ENCODE results near the gene LY6G6D. TPM values are rescaled to one million over a fixed set of nuclear protein-coding genes. Genes with fewer than 3 reads are reported as not detected.

Gene LY6G6D
- total and polyA plus RNA-seq, 12 donors = not detected

GRCh38 chr6:31728767-31729514, 13.8 kb downstream of the LY6G6D start, which contains the start of gene DDAH2:
TSS of gene DDAH2 (minus strand) at chr6:31729299. CDS start at chr6:31729161, 138 bp downstream.
- H3K4me1 ChIP-seq = peaks cover 10 to 76% (median 46%) of the 10 kb centered on the region in 9 donors
- peak in 1 of 2 donors; percentile 32 for DNase-seq

GRCh38 chr6:31729515-31729978, 14.4 kb downstream of the LY6G6D start:
- Histone ChIP-seq H3K36me3 (peaks cover 0 to 80% (median 46%) of the 10 kb centered on the region in 9 donors), H3K27ac (peak overlapping the region; percentile 93 to 97 (median 94)), H3K4me1 (peaks cover 12 to 82% (median 52%) of the 10 kb centered on the region in 9 donors), H3K4me3 (peak overlapping the region; percentile 66 to 95 (median 78)), H3K9me3 (no peaks in the 10 kb centered on the region), H3K27me3 (no peaks in the 10 kb centered on the region)
- intact Hi-C loops (cut with DNase I) = loop anchor here in 6 of 10 donors (1.0 to 5.0 kb wide), 5 partner anchors 28 to 103 kb away; partner anchors contain the start of genes LY6G5C (in 1 of the 6) and VARS1 (in 1 of the 6)
- ATAC-seq = peak; percentile 84 to 92 (median 90)
- peak in 6 of 9 donors; percentile 46 to 82 (median 67) for TF ChIP-seq CTCF (IDR thresholded peaks at IDR 0.05)
- 1% methylated on average over 29 of the region's 29 CpGs for WGBS, 2 donors
- peak; percentile 92 to 94 for DNase-seq

More at GRCh38 chr6:31728767-31729514, 13.8 kb downstream of the LY6G6D start, which contains the start of gene DDAH2:
- intact Hi-C loops (cut with DNase I) = loop anchor here in 6 of 10 donors (1.0 to 5.0 kb wide), 5 partner anchors 28 to 103 kb away; partner anchors contain the start of genes LY6G5C (in 1 of the 6) and VARS1 (in 1 of the 6)
- 11 to 18% methylated on average over 36 of the region's 36 CpGs for WGBS, 2 donors
- Histone ChIP-seq H3K36me3 (peaks cover 0 to 73% (median 44%) of the 10 kb centered on the region in 9 donors), H3K9me3 (no peaks in the 10 kb centered on the region), H3K27me3 (no peaks in the 10 kb centered on the region), H3K27ac (peak within 1 kb of the TSS; percentile 93 to 97 (median 94)), H3K4me3 (peak within 1 kb of the TSS; percentile 66 to 95 (median 78))
- peak; percentile 25 to 51 (median 44) for ATAC-seq
- TF ChIP-seq CTCF (IDR thresholded peaks at IDR 0.05) = peak in 3 of 9 donors; percentile 34 to 77 (median 67)

GRCh38 chr6:31729979-31730630, 15.0 kb downstream of the LY6G6D start:
- intact Hi-C loops (cut with DNase I) = loop anchor here in 7 of 10 donors (1.0 to 10.0 kb wide), 7 partner anchors 29 to 105 kb away; partner anchors contain the start of genes VARS1 (in 2 of the 7) and LY6G5C (in 1 of the 7)
- Histone ChIP-seq H3K36me3 (peaks cover 0 to 77% (median 46%) of the 10 kb centered on the region in 9 donors), H3K27me3 (no peaks in the 10 kb centered on the region), H3K4me1 (peaks cover 12 to 84% (median 57%) of the 10 kb centered on the region in 9 donors), H3K4me3 (peak overlapping the region; percentile 66 to 95 (median 78)), H3K27ac (peak overlapping the region; percentile 93 to 97 (median 94)), H3K9me3 (no peaks in the 10 kb centered on the region)
- 2% methylated on average over 46 of the region's 46 CpGs for WGBS, 2 donors
- peak; percentile 92 to 93 for DNase-seq
- TF ChIP-seq CTCF (IDR thresholded peaks at IDR 0.05) = peak in 2 of 9 donors; percentile 14 to 22
- peak; percentile 81 to 93 (median 90) for ATAC-seq

Measured in heart right ventricle (tissue), 16 donors.